Endothelial cell (in vitro differentiated cells): ENCODE measurements around the gene DAAM2. TPM values are rescaled to one million over a fixed set of nuclear protein-coding genes. Genes with fewer than 3 reads are reported as not detected.

Experiments
- DNase-seq: peaks from one replicate; pipeline ENCODE4 v3.0.0; 2021; ENCODE audit warnings: low spot score
- H3K27ac Mint-ChIP-seq: one replicate; pipeline ENCODE4 v1.8.0; 2021; ENCODE audit warnings: mixed read lengths, inconsistent platforms; ENCODE audit not compliant: unreplicated experiment
- H3K27me3 Mint-ChIP-seq: one replicate; pipeline ENCODE4 v1.8.0; 2021; ENCODE audit warnings: mild to moderate bottlenecking, moderate library complexity, mixed read lengths, inconsistent platforms; ENCODE audit not compliant: unreplicated experiment
- H3K36me3 Mint-ChIP-seq: one replicate; pipeline ENCODE4 v1.8.0; 2021; ENCODE audit warnings: mild to moderate bottlenecking, low read depth, mixed read lengths, inconsistent platforms; ENCODE audit not compliant: unreplicated experiment
- H3K4me1 Mint-ChIP-seq: one replicate; pipeline ENCODE4 v1.8.0; 2021; ENCODE audit warnings: mild to moderate bottlenecking, mixed read lengths, inconsistent platforms; ENCODE audit not compliant: unreplicated experiment
- H3K4me3 Mint-ChIP-seq: one replicate; pipeline ENCODE4 v1.8.0; 2021; ENCODE audit warnings: mild to moderate bottlenecking, mixed read lengths, inconsistent platforms; ENCODE audit not compliant: unreplicated experiment
- H3K9me3 Mint-ChIP-seq: one replicate; pipeline ENCODE4 v1.8.0; 2021; ENCODE audit warnings: mixed read lengths, inconsistent platforms; ENCODE audit not compliant: unreplicated experiment
- total RNA-seq: library from RNA; stranded (reverse); fragmentation: NEBNext Ultra II Directional; extraction: Animal tissue kit (Norgen Biotek cat#: 25700); gene quantifications from one replicate; pipeline ENCODE4 v1.2.1, GENCODE V29; 2021; ENCODE audit not compliant: unreplicated experiment
- TF ChIP-seq, protein P1 (sequence below): fragments of 200-600 bp; sonication (generic); IDR thresholded peaks from one replicate; pipeline ENCODE4 v1.5.0; 2021; ENCODE audit warnings: antibody characterized with exemption; ENCODE audit not compliant: unreplicated experiment

Gene DAAM2
- total RNA-seq, 1 donor from 2014 or later, result 3.0 TPM

DNA sequence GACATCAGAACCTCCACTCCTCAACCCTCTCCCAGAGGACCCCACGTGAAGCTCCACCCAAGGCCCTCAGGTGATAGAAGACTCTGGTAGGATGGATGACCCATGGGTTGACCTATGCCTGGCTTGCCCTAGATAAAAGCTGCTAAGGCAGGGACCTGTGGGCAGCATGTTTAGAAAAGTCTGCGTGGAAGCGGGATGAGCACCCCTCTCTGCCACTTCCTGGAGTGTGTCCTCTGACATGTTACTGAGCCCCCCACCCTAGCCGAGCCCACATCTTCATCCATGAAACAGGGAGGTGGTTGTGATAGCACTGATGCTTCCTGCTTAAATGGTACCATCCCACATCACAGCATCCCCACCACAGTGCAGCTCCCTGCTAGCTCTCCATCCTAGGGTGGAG, 120.3 kb downstream of the DAAM2 start:
- Mint-ChIP-seq H3K36me3 (peaks cover 21% of the 10 kb centered on the region), H3K27ac (no peak overlapping the region), H3K9me3 (no peaks in the 10 kb centered on the region), H3K4me1 (peaks cover 9% of the 10 kb centered on the region), H3K27me3 (peaks cover 6% of the 10 kb centered on the region), H3K4me3 (no peak overlapping the region)
- DNase-seq, result no peak
- TF ChIP-seq, protein P1, sequence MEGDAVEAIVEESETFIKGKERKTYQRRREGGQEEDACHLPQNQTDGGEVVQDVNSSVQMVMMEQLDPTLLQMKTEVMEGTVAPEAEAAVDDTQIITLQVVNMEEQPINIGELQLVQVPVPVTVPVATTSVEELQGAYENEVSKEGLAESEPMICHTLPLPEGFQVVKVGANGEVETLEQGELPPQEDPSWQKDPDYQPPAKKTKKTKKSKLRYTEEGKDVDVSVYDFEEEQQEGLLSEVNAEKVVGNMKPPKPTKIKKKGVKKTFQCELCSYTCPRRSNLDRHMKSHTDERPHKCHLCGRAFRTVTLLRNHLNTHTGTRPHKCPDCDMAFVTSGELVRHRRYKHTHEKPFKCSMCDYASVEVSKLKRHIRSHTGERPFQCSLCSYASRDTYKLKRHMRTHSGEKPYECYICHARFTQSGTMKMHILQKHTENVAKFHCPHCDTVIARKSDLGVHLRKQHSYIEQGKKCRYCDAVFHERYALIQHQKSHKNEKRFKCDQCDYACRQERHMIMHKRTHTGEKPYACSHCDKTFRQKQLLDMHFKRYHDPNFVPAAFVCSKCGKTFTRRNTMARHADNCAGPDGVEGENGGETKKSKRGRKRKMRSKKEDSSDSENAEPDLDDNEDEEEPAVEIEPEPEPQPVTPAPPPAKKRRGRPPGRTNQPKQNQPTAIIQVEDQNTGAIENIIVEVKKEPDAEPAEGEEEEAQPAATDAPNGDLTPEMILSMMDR, result no peak

DNA sequence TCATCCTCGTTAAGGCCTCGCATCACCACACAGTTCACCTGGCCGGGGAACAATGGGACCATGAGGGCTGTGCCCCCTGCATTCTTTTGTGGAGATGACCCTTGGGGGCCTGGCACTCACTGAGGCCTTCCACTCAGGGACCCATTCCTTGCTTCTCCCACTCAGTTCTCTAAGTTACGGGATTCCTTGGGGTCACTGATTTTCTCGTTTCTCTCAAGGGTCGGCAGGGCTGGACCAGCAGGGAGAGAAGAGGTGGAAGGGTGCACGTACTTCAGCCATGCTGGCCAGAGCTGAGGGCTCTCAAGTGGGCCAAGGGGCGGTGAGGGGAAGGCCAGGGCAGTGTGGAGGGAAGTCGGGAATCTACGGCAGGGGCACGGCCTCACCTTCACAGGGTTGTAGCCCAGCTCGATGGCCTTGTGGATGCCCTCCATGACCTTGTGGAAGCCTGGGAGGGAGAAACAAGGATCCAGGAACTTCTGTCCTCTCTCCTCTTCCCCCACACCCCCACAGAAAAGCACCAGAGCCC, 121.3 kb downstream of the DAAM2 start:
- TF ChIP-seq, protein P1, result no peak
- Mint-ChIP-seq H3K9me3 (no peaks in the 10 kb centered on the region), H3K27ac (no peak overlapping the region), H3K27me3 (peaks cover 6% of the 10 kb centered on the region), H3K36me3 (peaks cover 22% of the 10 kb centered on the region), H3K4me3 (no peak overlapping the region), H3K4me1 (peaks cover 10% of the 10 kb centered on the region)
- no peak for DNase-seq

DNA sequence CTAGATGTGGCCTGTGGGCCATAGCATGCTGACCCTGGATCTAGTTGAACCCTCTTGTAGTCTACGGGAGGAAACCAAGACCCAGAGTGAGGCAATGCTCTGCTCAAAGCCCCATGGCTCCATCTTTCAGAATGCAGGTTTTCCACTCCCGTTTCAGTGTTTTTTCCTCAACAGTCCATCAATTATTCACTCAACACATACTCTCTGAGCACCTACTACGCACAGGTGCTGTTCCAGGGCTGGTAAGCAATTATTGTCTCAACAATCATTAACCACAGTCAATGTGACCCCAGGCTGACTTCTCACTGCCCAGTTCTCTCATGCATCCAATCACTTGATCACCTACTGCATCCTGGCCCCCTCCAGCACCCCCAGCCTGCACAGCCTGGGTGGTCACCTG, 122.1 kb downstream of the DAAM2 start:
- Mint-ChIP-seq H3K27me3 (peaks cover 6% of the 10 kb centered on the region), H3K27ac (no peak overlapping the region), H3K36me3 (peaks cover 20% of the 10 kb centered on the region), H3K4me3 (no peak overlapping the region), H3K9me3 (no peaks in the 10 kb centered on the region), H3K4me1 (peaks cover 10% of the 10 kb centered on the region)
- TF ChIP-seq, protein P1, result no peak
- no peak for DNase-seq

DNA sequence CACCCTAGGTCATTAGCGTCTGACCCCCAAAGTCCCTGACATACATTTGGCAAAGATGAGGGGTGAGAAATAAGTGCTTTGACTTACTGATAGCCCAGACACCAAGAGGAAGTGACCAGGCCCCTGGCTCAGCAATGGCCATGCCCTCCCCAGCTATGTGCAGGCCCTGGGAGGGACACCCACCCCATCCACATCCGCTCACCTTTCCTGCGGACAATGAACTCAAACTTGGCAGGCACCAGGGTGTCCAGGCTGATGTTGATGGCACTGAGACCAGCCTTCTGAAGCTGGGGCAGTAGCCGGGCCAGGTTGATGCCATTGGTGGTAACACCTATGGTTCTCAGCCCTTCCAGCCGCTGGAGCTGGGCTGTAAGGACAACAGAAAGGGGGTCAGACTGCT, 123.7 kb downstream of the DAAM2 start:
- Mint-ChIP-seq H3K27me3 (peaks cover 6% of the 10 kb centered on the region), H3K36me3 (peaks cover 20% of the 10 kb centered on the region), H3K27ac (no peak overlapping the region), H3K4me3 (no peak overlapping the region), H3K4me1 (peaks cover 10% of the 10 kb centered on the region), H3K9me3 (no peaks in the 10 kb centered on the region)
- DNase-seq, result no peak
- TF ChIP-seq, protein P1, result no peak

DNA sequence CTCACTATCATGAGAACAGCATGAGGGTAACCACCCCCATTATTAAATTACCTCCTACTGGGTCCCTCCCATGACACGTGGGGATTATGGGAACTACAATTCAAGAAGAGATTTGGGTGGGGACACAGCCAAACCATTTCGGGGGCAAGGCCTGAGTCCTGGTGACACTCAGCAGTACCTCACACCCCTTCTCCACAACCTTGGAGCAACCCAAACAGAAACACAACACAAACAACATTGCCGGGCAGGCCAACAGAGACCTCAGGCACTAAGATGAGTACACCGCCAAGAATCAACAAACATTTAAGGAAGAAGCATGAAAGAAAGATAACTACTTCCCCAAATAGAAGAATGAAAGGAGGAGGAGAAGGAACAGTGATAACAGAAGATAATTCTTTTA, 125.2 kb downstream of the DAAM2 start:
- TF ChIP-seq, protein P1, result no peak
- H3K4me3 Mint-ChIP-seq, result no peak overlapping the region
- H3K27ac Mint-ChIP-seq, result no peak overlapping the region

More for the DNA sequence above, 125.2 kb downstream of the DAAM2 start:
- no peak for DNase-seq
- H3K4me1 Mint-ChIP-seq, result peaks cover 10% of the 10 kb centered on the region
- no peaks in the 10 kb centered on the region for H3K9me3 Mint-ChIP-seq
- peaks cover 25% of the 10 kb centered on the region for H3K36me3 Mint-ChIP-seq
- H3K27me3 Mint-ChIP-seq, result peaks cover 3% of the 10 kb centered on the region
